HepG2 (cell line): ENCODE data around the gene ORC2. TPM values are rescaled to one million over a fixed set of nuclear protein-coding genes. Genes with fewer than 3 reads are reported as not detected.

Experiments
- CENPX ChIP-seq: sonication (generic); formaldehyde crosslinking; IDR thresholded peaks from 2 replicates; pipeline ENCODE4 v1.9.0; 2021; ENCODE audit warnings: mild to moderate bottlenecking, missing genetic modification reagents, moderate library complexity
- EEA1 ChIP-seq: sonication (generic); formaldehyde crosslinking; IDR thresholded peaks from 2 replicates; pipeline ENCODE4 v1.5.1; 2020; ENCODE audit warnings: mild to moderate bottlenecking, missing genetic modification reagents, borderline replicate concordance
- ELK4 ChIP-seq: sonication (generic); formaldehyde crosslinking; IDR thresholded peaks from 2 replicates; pipeline ENCODE4 v1.9.0; 2021; ENCODE audit warnings: missing genetic modification reagents, borderline replicate concordance
- ETV6 ChIP-seq: sonication (generic); formaldehyde crosslinking; conservative IDR thresholded peaks from 2 replicates; pipeline ENCODE4 v1.4.0; 2020; ENCODE audit warnings: missing genetic modification reagents
- KMT2B ChIP-seq: IDR thresholded peaks from 2 replicates; pipeline ENCODE4 v1.6.1; 2016; ENCODE audit warnings: missing genetic modification reagents, missing compliant biosample characterization
- MEF2D ChIP-seq: sonication (generic); formaldehyde crosslinking; IDR thresholded peaks from 2 replicates; pipeline ENCODE4 v1.5.1; 2020; ENCODE audit warnings: mild to moderate bottlenecking, missing genetic modification reagents
- MIER2 ChIP-seq: IDR thresholded peaks from 2 replicates; pipeline ENCODE4 v1.6.1; 2016; ENCODE audit warnings: missing biosample characterization, missing genetic modification reagents
- MYC ChIP-seq: sonication (generic); formaldehyde crosslinking; IDR thresholded peaks from 2 replicates; pipeline ENCODE4 v1.9.0; 2021; ENCODE audit warnings: missing genetic modification reagents, borderline replicate concordance
- SNAI1 ChIP-seq: sonication (generic); formaldehyde crosslinking; IDR thresholded peaks from 2 replicates; pipeline ENCODE4 v1.5.0; 2020; ENCODE audit warnings: mild to moderate bottlenecking, missing genetic modification reagents, borderline replicate concordance
- TFDP1 ChIP-seq: IDR thresholded peaks from 2 replicates; pipeline ENCODE4 v1.6.1; 2016; ENCODE audit warnings: missing compliant biosample characterization, missing genetic modification reagents, borderline replicate concordance
- ZBTB26 ChIP-seq: IDR thresholded peaks from 2 replicates; pipeline ENCODE4 v1.6.1; 2016; ENCODE audit warnings: missing compliant biosample characterization, missing genetic modification reagents, borderline replicate concordance
- ZBTB49 ChIP-seq: sonication (generic); formaldehyde crosslinking; IDR thresholded peaks from 2 replicates; pipeline ENCODE4 v1.4.0; 2020; ENCODE audit warnings: missing genetic modification reagents, borderline replicate concordance
- ZFYVE20 ChIP-seq: sonication (generic); formaldehyde crosslinking; IDR thresholded peaks from 2 replicates; pipeline ENCODE4 v1.8.0; 2023; ENCODE audit warnings: low read depth, mild to moderate bottlenecking, moderate library complexity, missing genetic modification reagents, borderline replicate concordance
- ZNF256 ChIP-seq: sonication (generic); formaldehyde crosslinking; conservative IDR thresholded peaks from 2 replicates; pipeline ENCODE4 v1.4.0; 2020; ENCODE audit warnings: missing genetic modification reagents
- ZNF326 ChIP-seq: sonication (generic); formaldehyde crosslinking; IDR thresholded peaks from 2 replicates; pipeline ENCODE4 v1.4.0; 2020; ENCODE audit warnings: missing genetic modification reagents, borderline replicate concordance
- ZNF547 ChIP-seq: sonication (generic); formaldehyde crosslinking; IDR thresholded peaks from 2 replicates; pipeline ENCODE4 v1.5.1; 2020; ENCODE audit warnings: mild to moderate bottlenecking, missing genetic modification reagents
- ZNF570 ChIP-seq: sonication (generic); formaldehyde crosslinking; IDR thresholded peaks from 2 replicates; pipeline ENCODE4 v1.4.0; 2020; ENCODE audit warnings: mild to moderate bottlenecking, missing genetic modification reagents, borderline replicate concordance
- ZNF703 ChIP-seq: sonication (generic); formaldehyde crosslinking; IDR thresholded peaks from 2 replicates; pipeline ENCODE4 v1.5.1; 2020; ENCODE audit warnings: missing genetic modification reagents, mild to moderate bottlenecking, moderate library complexity, borderline replicate concordance
- ZNF704 ChIP-seq: sonication (generic); formaldehyde crosslinking; IDR thresholded peaks from 2 replicates; pipeline ENCODE4 v1.8.1; 2023; ENCODE audit warnings: mild to moderate bottlenecking, inconsistent platforms, moderate library complexity, missing genetic modification reagents, borderline replicate concordance
- ZSCAN22 ChIP-seq: sonication (generic); formaldehyde crosslinking; IDR thresholded peaks from 2 replicates; pipeline ENCODE4 v1.4.0; 2020; ENCODE audit warnings: mild to moderate bottlenecking, missing genetic modification reagents
- polyA plus RNA-seq, 8 experiments: library from polyadenylated mRNA; depleted of rRNA in 3 of 8; stranded (reverse) in 7 of 8; unstranded in 1 of 8; fragments of >200 nt; fragmentation: Illumina TruSeq in 4 of 8; extraction: Trizol in 4 of 8; gene quantifications; 2 replicates each; pipeline versions ENCODE4 v1.2.1 to v1.2.3, GENCODE V29; 2011 to 2016; ENCODE audit warnings: low read depth in 4 of 8, missing spikeins in 1 of 8, mixed read lengths in 1 of 8; ENCODE audit not compliant: insufficient read depth in 1 of 8
- total RNA-seq, 5 experiments: library from RNA; depleted of rRNA; stranded (reverse); fragments of >200 nt; fragmentation: Illumina TruSeq; extraction: Trizol; gene quantifications; 2 replicates each; pipeline ENCODE4 v1.2.3, GENCODE V29; 2016; ENCODE audit warnings: low read depth in 1 of 5

Gene ORC2
- total and polyA plus RNA-seq, 2 of the 13 experiments (the other 11 are each of a cell fraction or from before 2014, with no cell fraction given): 19.3 to 73.5 TPM

- TF ChIP-seq SNAI1 (no peak), ELK4 (CRISPR knock-in tag) (peak; percentile 51; the same call in 1 of the 2 replicates), MYC (CRISPR knock-in tag) (peak; percentile 92; the same call in 1 of the 2 replicates), ZNF570 (CRISPR knock-in tag) (no peak; the same call in 1 of the 2 replicates), ZSCAN22 (CRISPR knock-in tag) (no peak; the same call in 1 of the 2 replicates), ZNF326 (CRISPR knock-in tag) (no peak), MEF2D (peak; percentile 84), TFDP1 (CRISPR knock-in tag) (peak; percentile 93), ETV6 (CRISPR knock-in tag) (peak; percentile 99), ZNF704 (CRISPR knock-in tag) (peak; percentile 93), ZFYVE20 (CRISPR knock-in tag) (peak; percentile 89; the same call in 1 of the 2 replicates), EEA1 (CRISPR knock-in tag) (peak; percentile 88; the same call in 1 of the 2 replicates), ZNF703 (CRISPR knock-in tag) (no peak; the same call in 1 of the 2 replicates), CENPX (CRISPR knock-in tag) (no peak), ZBTB49 (no peak; the same call in 1 of the 2 replicates), ZBTB26 (CRISPR knock-in tag) (no peak), ZNF256 (CRISPR knock-in tag) (peak; percentile 36; the same call in 1 of the 2 replicates), ZNF547 (CRISPR knock-in tag) (peak; percentile 95; the same call in 1 of the 2 replicates), KMT2B (peak; percentile 96), MIER2 (peak; percentile 84)
Observed at GRCh38 chr2:200963124-200963917, at the start of gene ORC2 (continued).
